PC-9 (cell line): ENCODE results near the gene MAN1B1. TPM values are rescaled to one million over a fixed set of nuclear protein-coding genes. Genes with fewer than 3 reads are reported as not detected.

Experiments used
- BruUV-seq: library from RNA; stranded (reverse); fragments of 400-500 nt; replicated peaks from 2 replicates; lab custom pipeline; 2021; lab: Mats Ljungman, UMichigan
- CTCF ChIA-PET: fragments of 300-600 bp; sonication (Branson Sonifier 250); formaldehyde crosslinking; loops from one replicate; lab custom pipeline; 2022; ENCODE audit warnings: antibody characterized with exemption; lab: Charles Lee
- POLR2A ChIA-PET: fragments of 300-600 bp; sonication (Branson Sonifier 250); formaldehyde crosslinking; loops from one replicate; lab custom pipeline; 2022; ENCODE audit warnings: antibody characterized with exemption; ENCODE audit not compliant: unreplicated experiment; lab: Charles Lee
- DNase-seq, 2 experiments: peaks; one replicate each; pipeline versions ENCODE4 v3.0.0 to v3.0.0-alpha.2; 2015 to 2022; ENCODE audit warnings: mixed read lengths in 1 of 2
- H2AFZ ChIP-seq: fragments of 200-600 bp; sonication (generic); 2 replicates; pipeline ENCODE4 v1.8.1; 2017; ENCODE audit warnings: antibody characterized with exemption
- H3F3A ChIP-seq: fragments of 200-600 bp; sonication (generic); 2 replicates; pipeline ENCODE4 v1.8.1; 2017; ENCODE audit warnings: antibody characterized with exemption, mild to moderate bottlenecking, low read depth; ENCODE audit not compliant: insufficient read depth
- H3K27ac ChIP-seq: fragments of 200-600 bp; sonication (generic); 2 replicates; pipeline ENCODE4 v1.6.1; 2016; ENCODE audit warnings: mixed run types
- H3K27me3 ChIP-seq: fragments of 200-600 bp; sonication (generic); 2 replicates; pipeline ENCODE4 v1.6.1; 2016; ENCODE audit warnings: low read depth, mixed run types; ENCODE audit not compliant: insufficient read depth
- H3K36me3 ChIP-seq: fragments of 200-600 bp; sonication (generic); 2 replicates; pipeline ENCODE4 v1.6.1; 2016; ENCODE audit warnings: low read depth, mixed run types
- H3K4me1 ChIP-seq: fragments of 200-600 bp; sonication (generic); replicated peaks from 2 replicates; pipeline ENCODE4 v1.6.1; 2016; ENCODE audit warnings: mixed run types; ENCODE audit not compliant: insufficient read depth
- H3K4me2 ChIP-seq: fragments of 200-600 bp; sonication (generic); 2 replicates; pipeline ENCODE4 v1.6.1; 2017; ENCODE audit warnings: mixed run types
- H3K4me3 ChIP-seq: fragments of 200-600 bp; sonication (generic); 2 replicates; pipeline ENCODE4 v1.6.1; 2016; ENCODE audit warnings: mixed run types
- H3K79me2 ChIP-seq: fragments of 200-600 bp; sonication (generic); 2 replicates; pipeline ENCODE4 v1.6.1; 2017; ENCODE audit warnings: low read depth, mixed run types
- H3K9me2 ChIP-seq: fragments of 200-600 bp; sonication (generic); 2 replicates; pipeline ENCODE4 v1.8.1; 2017; ENCODE audit warnings: mild to moderate bottlenecking; ENCODE audit not compliant: insufficient read depth
- H3K9me3 ChIP-seq: fragments of 200-600 bp; sonication (generic); 2 replicates; pipeline ENCODE4 v1.8.1; 2016; ENCODE audit warnings: low read depth; ENCODE audit not compliant: insufficient read depth
- H4K20me1 ChIP-seq: fragments of 200-600 bp; sonication (generic); 2 replicates; pipeline ENCODE4 v1.8.1; 2017; ENCODE audit not compliant: insufficient read depth
- CTCF ChIP-seq: fragments of 200-600 bp; sonication (generic); conservative IDR thresholded peaks from 2 replicates; pipeline ENCODE4 v1.6.1; 2017; ENCODE audit warnings: mixed run types, antibody characterized with exemption, mild to moderate bottlenecking, moderate library complexity
- EZH2 ChIP-seq: fragments of 200-600 bp; sonication (generic); IDR thresholded peaks from 2 replicates; pipeline ENCODE4 v1.8.0; 2017; ENCODE audit warnings: antibody characterized with exemption, low read depth
- intact Hi-C: fragments of 100-400 bp; cut with micrococcal nuclease; formaldehyde crosslinking; loops from one replicate; pipeline ENCODE4 v1.10.0; 2022; ENCODE audit not compliant: unreplicated experiment
- total RNA-seq: library from RNA; stranded (reverse); gene quantifications from 2 replicates; pipeline ENCODE4 v1.2.3, GENCODE V29; 2021

The MAN1B1 gene
- total RNA-seq, 1 experiment from 2014 or later, result 79.3 TPM

DNA sequence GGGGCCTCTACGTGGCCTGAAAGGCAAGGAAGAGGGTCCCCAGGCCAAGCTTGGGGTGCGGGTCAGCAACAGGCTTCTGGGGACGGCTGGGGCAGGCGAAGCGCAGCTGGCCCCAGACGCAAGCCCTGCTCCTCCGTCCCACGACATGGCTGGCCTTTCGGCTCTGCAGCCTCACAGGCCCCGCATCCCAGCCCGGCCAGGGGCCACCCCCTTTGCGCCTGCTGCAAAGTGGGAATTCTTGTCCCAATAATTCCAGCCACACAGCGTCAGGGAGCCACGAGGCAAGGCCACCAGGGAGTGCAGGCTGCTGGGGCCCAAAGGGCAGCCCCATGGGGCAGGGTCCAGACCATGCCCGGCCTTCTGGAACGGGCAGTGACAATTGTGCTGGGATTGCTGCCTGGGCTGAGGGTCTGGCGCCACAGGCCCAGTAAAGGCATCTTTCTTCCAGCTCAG, 31.8 kb upstream of the MAN1B1 start:
- POLR2A ChIA-PET, result no interaction called here
- CTCF ChIA-PET, result no interaction called here
- BruUV-seq, result no TSS peak
- no peaks in the 10 kb centered on the region for H3K9me2 ChIP-seq
- H3K79me2 ChIP-seq, result no peaks in the 10 kb centered on the region
- TF ChIP-seq EZH2 (no peak), CTCF (no peak)
- no peaks in the 10 kb centered on the region for H3K27me3 ChIP-seq
- H2AFZ ChIP-seq, result no peak overlapping the region
- peak overlapping the region; percentile 84 for H3K4me2 ChIP-seq
- intact Hi-C loops, result no loop called here
- no peaks in the 10 kb centered on the region for H3K36me3 ChIP-seq
- H3K4me3 ChIP-seq, result no peak overlapping the region
- no peak for DNase-seq
- no peaks in the 10 kb centered on the region for H3K9me3 ChIP-seq
- peaks cover 3% of the 10 kb centered on the region; the same call in 1 of the 2 replicates for H3F3A ChIP-seq
- H4K20me1 ChIP-seq, result no peaks in the 10 kb centered on the region
- no peaks in the 10 kb centered on the region for H3K4me1 ChIP-seq
- H3K27ac ChIP-seq, result no peak overlapping the region

GRCh38 chr9:137055385-137056364, 31.1 kb upstream of the MAN1B1 start:
- H3K9me2 ChIP-seq, result no peaks in the 10 kb centered on the region
- H3K9me3 ChIP-seq, result no peaks in the 10 kb centered on the region
- H4K20me1 ChIP-seq, result no peaks in the 10 kb centered on the region
- H3K79me2 ChIP-seq, result no peaks in the 10 kb centered on the region
- H3K4me1 ChIP-seq, result no peaks in the 10 kb centered on the region
- H3K27me3 ChIP-seq, result no peaks in the 10 kb centered on the region
- no peak overlapping the region for H2AFZ ChIP-seq
- ChIA-PET POLR2A (no interaction called here), CTCF (interaction anchor here (0.6 to 1.3 kb wide), 4 partner anchors 9 to 268 kb away, joined by 3 to 7 read pairs (median 4); partner anchors contain the start of gene NPDC1)
- H3K4me2 ChIP-seq, result no peak overlapping the region
- intact Hi-C loops, result no loop called here
- TF ChIP-seq CTCF (no peak), EZH2 (no peak)
- no peak overlapping the region for H3K27ac ChIP-seq
- H3K36me3 ChIP-seq, result no peaks in the 10 kb centered on the region
- peaks cover 3% of the 10 kb centered on the region; the same call in 1 of the 2 replicates for H3F3A ChIP-seq
- peak in 1 of 2 experiments; percentile 2 for DNase-seq
- H3K4me3 ChIP-seq, result no peak overlapping the region
- no TSS peak for BruUV-seq

- intact Hi-C loops, result no loop called here
- Histone ChIP-seq H3K4me2 (no peak overlapping the region), H4K20me1 (no peaks in the 10 kb centered on the region), H3F3A (peaks cover 3% of the 10 kb centered on the region; the same call in 1 of the 2 replicates), H2AFZ (no peak overlapping the region), H3K27ac (no peak overlapping the region), H3K4me1 (no peaks in the 10 kb centered on the region), H3K4me3 (no peak overlapping the region), H3K79me2 (no peaks in the 10 kb centered on the region), H3K9me3 (no peaks in the 10 kb centered on the region), H3K36me3 (no peaks in the 10 kb centered on the region), H3K27me3 (no peaks in the 10 kb centered on the region), H3K9me2 (no peaks in the 10 kb centered on the region)
- CTCF ChIA-PET, result interaction anchor here (0.7 kb wide), 1 partner anchor 269 kb away, joined by 7 read pairs; no protein-coding TSS in a partner anchor
- no peak for TF ChIP-seq CTCF
- TF ChIP-seq EZH2, result no peak
- no TSS peak for BruUV-seq
- POLR2A ChIA-PET, result no interaction called here
- peak in 1 of 2 experiments; percentile 10 for DNase-seq
Measured at GRCh38 chr9:137056739-137057415, 29.9 kb upstream of the MAN1B1 start.
